Tibial nerve (tissue), 4 donors: ENCODE results near the gene NQO1. TPM values are rescaled to one million over a fixed set of nuclear protein-coding genes. Genes with fewer than 3 reads are reported as not detected.

ENCODE experiments used
- DNase-seq, 2 donors: peaks; one replicate each; pipeline ENCODE4 v3.0.0-alpha.2; 2019; ENCODE audit warnings: low spot score in 2 of 2
- H3K27ac ChIP-seq, 4 donors: fragments of 200-600 bp; sonication (generic) in 3 of 4; one replicate each; pipeline ENCODE4 v1.5.1; 2017 to 2019; ENCODE audit warnings: mild to moderate bottlenecking in 1 of 4
- H3K27me3 ChIP-seq, 2 donors: fragments of 200-600 bp; sonication (generic) in 1 of 2; one replicate each; pipeline versions ENCODE4 v1.5.1 to v1.6.0; 2017 to 2019
- H3K36me3 ChIP-seq, 3 donors: fragments of 200-600 bp; sonication (generic); one replicate each; pipeline ENCODE4 v1.5.1; 2018 to 2019
- H3K4me1 ChIP-seq, 4 donors: fragments of 200-600 bp; sonication (generic) in 3 of 4; one replicate each; pipeline ENCODE4 v1.5.1; 2017 to 2019
- H3K4me3 ChIP-seq, 4 donors: fragments of 200-600 bp; sonication (generic) in 3 of 4; one replicate each; pipeline ENCODE4 v1.5.1; 2017 to 2019; ENCODE audit warnings: mild to moderate bottlenecking in 1 of 4, moderate library complexity in 1 of 4
- H3K9me3 ChIP-seq, 4 donors: fragments of 200-600 bp; sonication (generic) in 3 of 4; one replicate each; pipeline ENCODE4 v1.5.1; 2017 to 2019
- EP300 ChIP-seq, 2 donors: sonication (generic); formaldehyde crosslinking; IDR thresholded peaks; one replicate each; pipeline ENCODE4 v1.6.1; 2017; ENCODE audit warnings: antibody characterized with exemption in 2 of 2, mild to moderate bottlenecking in 1 of 2
- POLR2A ChIP-seq, 2 donors: fragments of 450-650 bp; IDR thresholded peaks; one replicate each; pipeline ENCODE4 v1.6.1; 2017; ENCODE audit warnings: antibody characterized with exemption in 2 of 2, mild to moderate bottlenecking in 2 of 2, moderate library complexity in 2 of 2
- WGBS, 2 donors: methylation state at CpG; one replicate each; pipeline ENCODE4 v1.1.5; 2018; 5-methylcytosine and 5-hydroxymethylcytosine counted together
- total RNA-seq, 4 donors: library from RNA; depleted of rRNA; stranded (reverse); fragments of >200 nt; gene quantifications; one replicate each; pipeline ENCODE4 v1.1.0, GENCODE V29; 2016
- TF ChIP-seq, protein P1 (sequence below), 5 experiments: fragments of 200-600 bp in 3 of 5; fragments of 450-650 bp in 2 of 5; sonication (generic) in 3 of 5; IDR thresholded peaks; one replicate each; pipeline ENCODE4 v1.5.1; 2016 to 2019; ENCODE audit warnings: antibody characterized with exemption in 5 of 5, mild to moderate bottlenecking in 3 of 5, moderate library complexity in 2 of 5

The NQO1 gene
- total RNA-seq, 4 donors from 2014 or later, result 19.0 to 106 (median 55.0) TPM

DNA sequence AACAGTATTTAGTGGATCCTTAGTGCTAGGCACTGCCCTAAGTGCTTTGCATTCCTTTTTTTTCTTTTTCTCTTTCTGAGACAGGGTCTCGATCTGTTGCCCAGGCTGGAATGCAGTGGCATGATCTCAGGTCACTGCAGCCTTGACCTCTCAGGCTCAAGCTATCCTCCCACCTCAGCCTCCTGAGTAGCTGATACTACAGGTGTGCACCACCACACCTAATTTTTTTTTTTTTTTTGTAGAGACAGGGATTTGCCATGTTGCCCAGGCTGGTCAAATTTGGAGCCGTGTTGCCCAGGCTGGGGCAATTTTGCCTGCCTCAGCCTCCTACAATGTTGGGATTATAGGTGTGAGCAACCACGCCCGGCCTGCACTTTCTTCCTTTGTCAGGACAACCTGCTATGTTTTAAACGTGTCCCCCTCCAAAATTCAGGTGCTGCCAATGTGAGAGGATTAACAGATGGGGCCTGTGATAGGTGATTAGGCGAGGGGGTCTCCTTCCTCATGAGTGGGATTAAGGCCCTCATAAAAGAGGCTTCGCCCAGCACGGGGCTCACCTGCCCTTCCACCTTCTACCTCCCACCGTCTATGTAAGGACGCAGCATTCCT lies 5.4 kb downstream of the NQO1 start:
- Histone ChIP-seq H3K4me3 (no peak overlapping the region), H3K9me3 (no peaks in the 10 kb centered on the region), H3K36me3 (peaks cover 0 to 25% (median 0%) of the 10 kb centered on the region in 3 donors), H3K4me1 (peaks cover 0 to 12% (median 3%) of the 10 kb centered on the region in 4 donors), H3K27ac (no peak overlapping the region), H3K27me3 (no peaks in the 10 kb centered on the region)
- no peak for DNase-seq
- 90 to 91% methylated on average over 10 of the region's 10 CpGs for WGBS, 2 donors
- TF ChIP-seq EP300 (IDR thresholded peaks at IDR 0.05) (no peak), POLR2A (IDR thresholded peaks at IDR 0.05) (no peak)
- TF ChIP-seq, protein P1, sequence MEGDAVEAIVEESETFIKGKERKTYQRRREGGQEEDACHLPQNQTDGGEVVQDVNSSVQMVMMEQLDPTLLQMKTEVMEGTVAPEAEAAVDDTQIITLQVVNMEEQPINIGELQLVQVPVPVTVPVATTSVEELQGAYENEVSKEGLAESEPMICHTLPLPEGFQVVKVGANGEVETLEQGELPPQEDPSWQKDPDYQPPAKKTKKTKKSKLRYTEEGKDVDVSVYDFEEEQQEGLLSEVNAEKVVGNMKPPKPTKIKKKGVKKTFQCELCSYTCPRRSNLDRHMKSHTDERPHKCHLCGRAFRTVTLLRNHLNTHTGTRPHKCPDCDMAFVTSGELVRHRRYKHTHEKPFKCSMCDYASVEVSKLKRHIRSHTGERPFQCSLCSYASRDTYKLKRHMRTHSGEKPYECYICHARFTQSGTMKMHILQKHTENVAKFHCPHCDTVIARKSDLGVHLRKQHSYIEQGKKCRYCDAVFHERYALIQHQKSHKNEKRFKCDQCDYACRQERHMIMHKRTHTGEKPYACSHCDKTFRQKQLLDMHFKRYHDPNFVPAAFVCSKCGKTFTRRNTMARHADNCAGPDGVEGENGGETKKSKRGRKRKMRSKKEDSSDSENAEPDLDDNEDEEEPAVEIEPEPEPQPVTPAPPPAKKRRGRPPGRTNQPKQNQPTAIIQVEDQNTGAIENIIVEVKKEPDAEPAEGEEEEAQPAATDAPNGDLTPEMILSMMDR (IDR thresholded peaks at IDR 0.05), result no peak

DNA sequence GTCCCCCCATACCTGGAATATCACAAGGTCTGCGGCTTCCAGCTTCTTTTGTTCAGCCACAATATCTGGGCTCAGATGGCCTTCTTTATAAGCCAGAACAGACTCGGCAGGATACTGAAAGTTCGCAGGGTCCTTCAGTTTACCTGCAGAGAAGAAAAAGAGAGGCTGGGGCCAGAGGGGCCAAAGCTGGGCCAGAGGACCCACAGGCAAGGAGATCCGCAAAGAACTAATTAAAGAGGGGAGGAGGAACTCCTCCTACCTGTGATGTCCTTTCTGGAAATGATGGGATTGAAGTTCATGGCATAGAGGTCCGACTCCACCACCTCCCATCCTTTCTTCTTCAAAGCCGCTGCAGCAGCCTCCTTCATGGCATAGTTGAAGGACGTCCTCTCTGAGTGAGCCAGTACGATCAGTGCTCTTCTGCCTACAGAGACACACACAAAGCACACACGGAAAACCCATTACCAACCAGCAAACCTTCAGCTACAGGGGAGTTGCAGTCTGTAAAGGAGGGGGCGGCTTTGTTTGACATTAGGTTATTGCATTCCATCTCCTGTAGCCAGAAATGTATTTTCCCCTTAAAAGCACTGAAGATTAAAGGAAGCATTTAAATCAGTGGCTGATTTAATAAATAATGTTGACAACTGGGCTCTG lies 8.1 kb downstream of the NQO1 start:
- DNase-seq, result no peak
- WGBS, 2 donors, result 82% methylated on average over 10 of the region's 10 CpGs

DNA sequence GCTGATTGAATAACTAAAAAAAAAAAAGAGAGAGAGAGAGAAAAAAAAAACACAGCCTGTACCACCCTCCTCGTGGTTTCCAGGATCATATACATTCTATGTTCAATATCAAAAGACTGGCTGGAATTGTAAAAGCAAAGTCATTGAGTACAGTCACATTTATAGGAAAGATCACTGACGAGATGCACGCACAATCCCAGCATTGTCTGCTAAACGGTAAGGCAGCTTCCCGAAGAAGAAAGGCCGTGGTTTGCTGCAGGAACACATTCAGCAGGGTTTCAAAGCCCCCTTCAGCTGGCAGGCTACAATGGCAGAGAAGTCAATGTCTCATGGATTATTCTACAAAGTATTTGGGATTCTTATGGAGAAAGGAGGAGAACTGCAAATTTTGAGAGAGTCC lies 9.3 kb downstream of the NQO1 start:
- Histone ChIP-seq H3K4me3 (no peak overlapping the region), H3K4me1 (no peaks in the 10 kb centered on the region), H3K36me3 (peaks cover 0 to 59% (median 0%) of the 10 kb centered on the region in 3 donors), H3K27me3 (no peaks in the 10 kb centered on the region), H3K27ac (no peak overlapping the region), H3K9me3 (no peaks in the 10 kb centered on the region)
- TF ChIP-seq POLR2A (IDR thresholded peaks at IDR 0.05) (no peak), EP300 (IDR thresholded peaks at IDR 0.05) (no peak)
- TF ChIP-seq, protein P1 (IDR thresholded peaks at IDR 0.05), result no peak
- DNase-seq, result no peak
- 56 to 57% methylated on average over 6 of the region's 6 CpGs for WGBS, 2 donors

More for the DNA sequence above, 8.1 kb downstream of the NQO1 start:
- TF ChIP-seq POLR2A (IDR thresholded peaks at IDR 0.05) (no peak), EP300 (IDR thresholded peaks at IDR 0.05) (no peak)
- TF ChIP-seq, protein P1 (IDR thresholded peaks at IDR 0.05), result no peak
- Histone ChIP-seq H3K27me3 (no peaks in the 10 kb centered on the region), H3K27ac (no peak overlapping the region), H3K4me1 (no peaks in the 10 kb centered on the region), H3K9me3 (no peaks in the 10 kb centered on the region), H3K36me3 (peaks cover 0 to 48% (median 0%) of the 10 kb centered on the region in 3 donors), H3K4me3 (no peak overlapping the region)

DNA sequence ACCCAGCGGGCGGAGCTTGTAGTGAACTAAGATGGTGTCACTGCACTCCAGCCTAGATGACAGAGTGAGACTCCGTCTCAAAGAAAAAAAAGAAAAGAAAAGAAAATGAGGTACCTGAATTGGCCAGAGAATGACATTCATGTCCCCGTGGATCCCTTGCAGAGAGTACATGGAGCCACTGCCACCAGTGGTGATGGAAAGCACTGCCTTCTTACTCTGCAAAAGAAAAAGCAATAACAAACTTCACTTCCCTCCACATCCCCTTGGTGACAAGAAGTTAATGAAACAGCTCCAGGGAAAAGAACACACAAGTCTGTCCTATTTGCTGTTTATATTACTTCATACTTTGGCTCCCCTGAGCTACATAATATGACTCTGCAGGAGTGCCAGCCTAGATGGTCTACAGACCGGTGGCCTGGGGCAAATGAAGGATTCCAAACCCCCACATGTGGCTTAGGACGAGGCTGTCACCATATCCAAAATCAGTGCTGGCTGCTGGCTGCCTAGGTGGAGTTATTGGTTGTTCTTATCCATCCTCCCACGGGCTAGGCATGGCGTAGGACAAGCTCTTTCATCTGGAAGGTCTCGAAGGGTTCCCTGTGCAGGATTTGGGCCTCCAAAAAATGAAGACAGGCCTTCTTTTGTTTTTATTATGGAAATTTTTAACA lies 13.3 kb downstream of the NQO1 start:
- 87 to 90% methylated on average over 9 of the region's 9 CpGs for WGBS, 2 donors
- Histone ChIP-seq H3K36me3 (peaks cover 0 to 65% (median 0%) of the 10 kb centered on the region in 3 donors), H3K27ac (no peak overlapping the region)

More for the DNA sequence above, 13.3 kb downstream of the NQO1 start:
- TF ChIP-seq, protein P1 (IDR thresholded peaks at IDR 0.05), result no peak
- no peak for TF ChIP-seq EP300 (IDR thresholded peaks at IDR 0.05)
- TF ChIP-seq POLR2A (IDR thresholded peaks at IDR 0.05), result no peak
- H3K4me1 ChIP-seq, result peaks cover 0 to 17% (median 0%) of the 10 kb centered on the region in 4 donors
- no peak for DNase-seq
- no peaks in the 10 kb centered on the region for H3K9me3 ChIP-seq
- H3K4me3 ChIP-seq, result no peak overlapping the region
- H3K27me3 ChIP-seq, result no peaks in the 10 kb centered on the region
